Measurements from ENCODE around the gene NDUFA13. TPM values are rescaled to one million over a fixed set of nuclear protein-coding genes. Genes with fewer than 3 reads are reported as not detected.

Gene NDUFA13
- total and polyA plus RNA-seq, 2 experiments from 2014 or later = 119 to 843 TPM

DNA sequence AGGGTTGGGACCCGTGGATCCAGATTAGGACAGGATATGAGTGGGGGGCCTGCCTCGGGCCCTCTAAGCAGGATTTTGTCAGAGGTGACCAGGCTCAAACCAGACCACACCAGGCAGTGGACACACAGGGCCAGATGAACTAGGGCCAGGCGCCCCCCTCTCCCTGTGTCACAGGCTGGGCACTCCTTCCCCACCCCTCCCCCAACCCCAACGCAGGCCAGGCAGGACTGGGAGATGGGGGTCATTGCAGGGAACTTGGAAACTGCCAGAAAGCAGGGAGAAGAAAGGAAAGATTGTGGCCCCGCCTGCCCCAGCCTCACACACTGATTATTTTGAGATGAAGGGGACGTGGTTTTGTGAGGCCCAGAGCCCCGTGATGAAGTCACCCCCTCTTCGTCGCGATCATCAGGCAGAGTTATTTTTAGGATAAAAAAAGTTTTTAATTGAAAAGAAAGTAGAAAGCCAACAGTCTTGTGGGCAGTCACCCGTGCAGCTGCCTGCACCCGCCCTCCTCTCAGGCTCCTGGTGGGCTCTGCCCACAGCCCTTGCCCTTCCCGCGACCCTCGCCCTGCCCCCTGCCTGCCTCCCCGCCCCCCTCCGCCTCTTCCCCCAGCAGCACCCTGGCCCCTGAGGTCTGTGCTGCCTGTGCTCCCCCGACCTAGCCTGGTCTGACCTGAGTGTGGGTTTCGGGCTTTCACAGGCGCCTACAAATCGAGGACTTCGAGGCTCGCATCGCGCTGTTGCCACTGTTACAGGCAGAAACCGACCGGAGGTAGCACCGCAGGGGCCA is 10.8 kb downstream of the NDUFA13 start:
- Histone ChIP-seq H3K27ac (peak overlapping the region; percentile 60), H3K4me1 (ENCODE audit: low read depth) (peaks cover 11% of the 10 kb centered on the region), H3K27me3 (no peaks in the 10 kb centered on the region), H3K36me3 (peaks cover 3% of the 10 kb centered on the region), H3K4me3 (no peak overlapping the region), H3K9me3 (ENCODE audit: low read depth) (no peaks in the 10 kb centered on the region)
- TF ChIP-seq, protein P1, sequence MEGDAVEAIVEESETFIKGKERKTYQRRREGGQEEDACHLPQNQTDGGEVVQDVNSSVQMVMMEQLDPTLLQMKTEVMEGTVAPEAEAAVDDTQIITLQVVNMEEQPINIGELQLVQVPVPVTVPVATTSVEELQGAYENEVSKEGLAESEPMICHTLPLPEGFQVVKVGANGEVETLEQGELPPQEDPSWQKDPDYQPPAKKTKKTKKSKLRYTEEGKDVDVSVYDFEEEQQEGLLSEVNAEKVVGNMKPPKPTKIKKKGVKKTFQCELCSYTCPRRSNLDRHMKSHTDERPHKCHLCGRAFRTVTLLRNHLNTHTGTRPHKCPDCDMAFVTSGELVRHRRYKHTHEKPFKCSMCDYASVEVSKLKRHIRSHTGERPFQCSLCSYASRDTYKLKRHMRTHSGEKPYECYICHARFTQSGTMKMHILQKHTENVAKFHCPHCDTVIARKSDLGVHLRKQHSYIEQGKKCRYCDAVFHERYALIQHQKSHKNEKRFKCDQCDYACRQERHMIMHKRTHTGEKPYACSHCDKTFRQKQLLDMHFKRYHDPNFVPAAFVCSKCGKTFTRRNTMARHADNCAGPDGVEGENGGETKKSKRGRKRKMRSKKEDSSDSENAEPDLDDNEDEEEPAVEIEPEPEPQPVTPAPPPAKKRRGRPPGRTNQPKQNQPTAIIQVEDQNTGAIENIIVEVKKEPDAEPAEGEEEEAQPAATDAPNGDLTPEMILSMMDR (IDR thresholded peaks at IDR 0.05; ENCODE audit: low read depth, low read length) = no peak
- no peak for DNase-seq (ENCODE audit: low read depth in 1 of 2, low spot score in 1 of 2)

GRCh38 chr19:19527371-19527656 is 11.3 kb downstream of the NDUFA13 start:
- no peaks in the 10 kb centered on the region for H3K9me3 ChIP-seq (ENCODE audit: low read depth)
- H3K27ac ChIP-seq = no peak overlapping the region
- TF ChIP-seq, protein P1 (IDR thresholded peaks at IDR 0.05; ENCODE audit: low read depth, low read length) = no peak
- peaks cover 11% of the 10 kb centered on the region for H3K4me1 ChIP-seq (ENCODE audit: low read depth)
- DNase-seq (ENCODE audit: low read depth in 1 of 2, low spot score in 1 of 2) = no peak
- H3K36me3 ChIP-seq = peaks cover 3% of the 10 kb centered on the region
- no peaks in the 10 kb centered on the region for H3K27me3 ChIP-seq
- H3K4me3 ChIP-seq = no peak overlapping the region

GRCh38 chr19:19527674-19528625 is 11.9 kb downstream of the NDUFA13 start:
- no peak overlapping the region for H3K4me3 ChIP-seq
- H3K9me3 ChIP-seq (ENCODE audit: low read depth) = no peaks in the 10 kb centered on the region
- H3K36me3 ChIP-seq = peaks cover 3% of the 10 kb centered on the region
- H3K4me1 ChIP-seq (ENCODE audit: low read depth) = peaks cover 11% of the 10 kb centered on the region
- no peaks in the 10 kb centered on the region for H3K27me3 ChIP-seq
- TF ChIP-seq, protein P1 (IDR thresholded peaks at IDR 0.05; ENCODE audit: low read depth, low read length) = no peak
- no peak overlapping the region for H3K27ac ChIP-seq
- DNase-seq (ENCODE audit: low read depth in 1 of 2, low spot score in 1 of 2) = no peak

- Histone ChIP-seq H3K9me3 (ENCODE audit: low read depth) (no peaks in the 10 kb centered on the region), H3K4me1 (ENCODE audit: low read depth) (peaks cover 11% of the 10 kb centered on the region), H3K27me3 (no peaks in the 10 kb centered on the region), H3K36me3 (peaks cover 3% of the 10 kb centered on the region), H3K27ac (no peak within 1 kb of the TSS), H3K4me3 (no peak within 1 kb of the TSS)
- TF ChIP-seq, protein P1 (IDR thresholded peaks at IDR 0.05; ENCODE audit: low read depth, low read length) = no peak
- peak in 1 of 2 donors; percentile 58 for DNase-seq (ENCODE audit: low read depth in 1 of 2, low spot score in 1 of 2)
These were observed 12.9 kb downstream of the NDUFA13 start, which contains the start of gene YJEFN3 for GRCh38 chr19:19528721-19529490. Gene YJEFN3 (plus strand): TSS chr19:19528911. CDS start chr19:19528933, 22 bp downstream.

- Histone ChIP-seq H3K4me3 (no peak overlapping the region), H3K4me1 (ENCODE audit: low read depth) (peaks cover 11% of the 10 kb centered on the region), H3K27ac (no peak overlapping the region), H3K36me3 (peaks cover 3% of the 10 kb centered on the region), H3K9me3 (ENCODE audit: low read depth) (no peaks in the 10 kb centered on the region), H3K27me3 (no peaks in the 10 kb centered on the region)
- DNase-seq (ENCODE audit: low read depth in 1 of 2, low spot score in 1 of 2) = no peak
- TF ChIP-seq, protein P1 (IDR thresholded peaks at IDR 0.05; ENCODE audit: low read depth, low read length) = no peak
These were observed 13.9 kb downstream of the NDUFA13 start for GRCh38 chr19:19529783-19530422.

Measured in cardiac muscle cell (in vitro differentiated cells and primary cell).